D341Med (cell line): ENCODE data around the gene LSM8.
"Not testable (repeated sequence)": the region's sequence is repeated elsewhere in the genome, so short reads cannot be mapped to it uniquely, and the experiment has no call there.

ENCODE experiments used
- DNase-seq: peaks from one replicate; pipeline ENCODE4 v3.0.0; 2012; ENCODE audit warnings: low spot score

LSM8 gene

DNA sequence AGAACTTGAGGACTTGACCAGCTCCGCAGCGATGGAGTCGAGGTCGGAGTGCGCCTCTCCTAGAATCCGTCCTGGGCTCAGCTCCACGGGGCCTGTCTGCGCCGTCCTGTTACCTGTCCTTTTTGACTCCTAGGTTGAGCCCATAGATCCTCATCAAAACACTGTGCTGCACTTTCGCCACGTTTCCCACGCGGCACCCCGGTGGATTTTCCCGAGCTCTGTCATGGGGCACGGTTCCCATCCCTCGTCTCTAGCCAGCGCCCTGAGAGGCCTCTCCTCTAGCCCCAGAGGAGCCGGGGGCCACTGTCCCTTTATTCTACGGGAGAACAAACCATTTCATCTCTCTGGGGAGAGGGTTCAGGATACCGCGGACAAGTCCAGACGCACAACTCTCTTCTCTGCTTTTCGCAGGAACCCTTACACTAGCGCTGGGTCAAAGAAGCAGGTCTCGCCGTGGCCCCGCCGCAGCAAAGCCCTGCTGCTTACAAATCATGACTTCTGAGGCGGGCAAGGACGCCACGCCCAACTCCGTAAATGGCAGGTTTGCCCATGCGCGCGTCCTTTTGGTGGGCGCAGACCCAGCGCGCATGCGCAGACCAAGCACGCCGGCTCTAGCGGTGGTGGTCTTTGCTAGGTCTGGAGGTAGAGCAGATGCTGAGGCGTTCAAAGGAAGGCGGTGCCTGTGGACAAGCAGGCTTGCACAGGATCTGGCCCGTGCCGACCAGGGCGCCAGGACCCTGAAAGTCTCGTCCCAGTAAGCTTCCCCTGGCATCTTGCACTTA is 30.3 kb downstream of the LSM8 start:
- no peak for DNase-seq

DNA sequence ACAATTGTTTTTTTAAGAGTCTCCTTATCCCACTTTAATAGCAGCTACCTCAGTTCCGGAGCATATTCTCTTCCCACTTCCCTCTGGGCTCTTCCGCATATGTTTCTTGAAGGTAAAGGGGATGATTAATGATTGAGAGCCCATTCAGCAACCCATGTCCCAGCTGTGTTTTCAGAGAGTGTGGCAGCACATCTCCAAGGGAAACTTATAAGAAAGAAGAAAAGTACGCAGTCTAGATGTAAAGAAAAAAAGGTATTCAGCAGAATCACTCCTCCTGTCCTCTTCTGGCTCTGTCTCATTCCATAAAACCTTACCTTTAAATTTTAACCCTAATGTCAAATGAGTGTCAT is 30.8 kb downstream of the LSM8 start:
- no peak for DNase-seq

DNA sequence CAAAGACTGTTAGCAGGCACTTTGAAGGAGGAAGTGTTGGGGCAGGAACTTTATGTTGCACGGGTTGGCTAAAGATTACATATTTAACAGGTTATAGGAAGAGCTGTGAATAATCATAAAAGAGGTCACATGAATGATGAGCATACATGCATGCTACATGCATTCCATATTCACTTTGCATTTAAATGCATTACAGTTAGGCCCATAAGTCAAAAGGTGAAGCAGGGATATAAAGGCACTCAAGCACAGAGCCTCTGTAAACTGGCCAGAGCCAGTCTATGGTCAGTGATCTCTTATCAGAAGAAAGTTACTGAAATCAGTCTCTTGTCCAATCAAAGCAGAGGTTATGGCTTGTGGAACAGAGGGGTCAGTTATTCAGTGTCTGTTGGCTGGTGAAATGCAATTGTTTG is 33.3 kb downstream of the LSM8 start:
- DNase-seq: no peak

DNA sequence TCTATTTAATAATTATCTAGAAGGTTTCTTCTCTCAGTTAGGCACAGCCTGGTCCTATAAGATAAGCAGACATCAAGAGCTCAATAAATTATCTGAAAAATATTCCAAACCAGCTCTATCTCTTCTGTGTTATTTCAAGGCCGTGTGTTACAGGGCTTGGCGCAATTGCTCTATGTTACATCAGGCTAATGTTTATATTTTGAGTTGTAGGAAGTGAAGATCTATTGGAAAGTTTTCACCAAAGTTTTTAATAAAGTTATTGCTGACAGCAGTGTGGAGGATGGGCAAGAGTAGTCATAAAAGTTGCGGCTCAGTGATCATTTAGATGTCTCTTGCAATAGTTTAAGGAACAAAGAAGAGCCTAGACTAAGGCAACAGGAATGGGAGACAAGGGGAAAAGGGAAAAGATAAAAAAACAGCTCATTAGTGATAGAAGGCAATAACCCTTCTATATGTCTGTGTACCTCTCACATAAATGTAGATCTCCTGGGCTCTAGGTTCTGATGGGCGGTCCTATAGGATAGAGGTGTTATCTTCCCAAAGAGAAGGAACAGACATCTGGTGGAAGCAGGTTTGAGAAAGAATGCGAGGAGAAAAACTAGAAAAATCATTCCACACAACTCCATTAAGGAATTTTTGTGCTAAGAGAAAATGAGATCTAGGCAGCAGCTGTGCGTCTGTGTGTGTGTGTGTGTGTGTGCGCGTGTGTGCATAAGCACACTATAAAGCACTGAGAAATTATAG is 34.6 kb downstream of the LSM8 start:
- no peak for DNase-seq

DNA sequence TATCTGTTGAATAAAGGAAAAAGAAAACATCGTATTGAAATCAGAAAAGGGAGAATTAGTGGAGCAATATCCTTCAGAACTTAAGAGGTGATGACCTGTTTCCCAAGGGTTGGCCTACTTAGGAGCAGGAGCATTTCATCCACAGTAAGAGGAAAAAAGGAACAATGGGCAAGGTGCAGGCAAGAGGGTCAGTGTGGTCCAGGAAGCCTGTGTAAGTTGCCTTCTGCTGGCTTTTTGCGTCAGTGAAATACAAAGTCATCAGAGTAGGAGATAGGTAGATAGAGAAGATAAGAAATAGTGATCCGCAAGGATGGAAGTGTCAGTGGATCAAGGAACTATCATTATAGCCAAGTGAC is 35.2 kb downstream of the LSM8 start:
- DNase-seq: no peak

DNA sequence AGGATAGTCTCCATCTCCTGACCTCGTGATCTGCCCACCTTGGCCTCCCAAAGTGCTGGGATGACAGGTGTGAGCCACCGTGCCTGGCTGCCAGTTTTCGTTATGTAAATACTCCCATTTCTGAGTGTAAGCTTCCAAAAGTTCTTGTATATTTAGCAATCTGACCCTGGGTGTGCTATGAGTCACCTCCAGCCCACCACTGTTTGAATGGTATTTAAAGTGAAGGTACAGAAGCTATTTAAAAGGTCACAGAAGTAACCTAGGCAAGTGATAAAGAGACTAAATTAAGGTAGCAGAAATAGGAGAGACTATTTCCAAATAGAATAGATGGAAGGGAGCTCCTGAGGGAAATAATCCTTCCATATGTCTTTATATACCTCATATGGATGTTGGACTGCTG is 36.6 kb downstream of the LSM8 start:
- DNase-seq: no peak

DNA sequence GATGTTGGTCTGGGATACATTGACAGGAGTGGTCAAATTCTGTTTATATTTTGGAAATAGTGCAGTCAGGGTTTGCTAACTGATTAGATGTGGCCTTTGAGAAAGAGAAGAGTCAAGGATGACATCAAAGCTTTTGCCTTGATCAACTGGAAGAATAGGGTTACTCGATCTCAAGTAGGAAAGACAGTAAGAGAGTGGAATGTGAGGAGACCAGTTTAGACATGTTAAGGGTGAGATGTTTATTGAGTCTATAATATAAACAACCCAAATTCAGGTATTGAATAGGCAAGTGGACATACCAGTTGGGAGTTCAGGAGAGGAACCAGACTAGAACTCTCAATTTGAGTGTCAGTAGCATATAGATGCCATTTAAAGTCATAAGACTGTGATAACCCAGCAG is 38.6 kb downstream of the LSM8 start:
- DNase-seq: no peak

DNA sequence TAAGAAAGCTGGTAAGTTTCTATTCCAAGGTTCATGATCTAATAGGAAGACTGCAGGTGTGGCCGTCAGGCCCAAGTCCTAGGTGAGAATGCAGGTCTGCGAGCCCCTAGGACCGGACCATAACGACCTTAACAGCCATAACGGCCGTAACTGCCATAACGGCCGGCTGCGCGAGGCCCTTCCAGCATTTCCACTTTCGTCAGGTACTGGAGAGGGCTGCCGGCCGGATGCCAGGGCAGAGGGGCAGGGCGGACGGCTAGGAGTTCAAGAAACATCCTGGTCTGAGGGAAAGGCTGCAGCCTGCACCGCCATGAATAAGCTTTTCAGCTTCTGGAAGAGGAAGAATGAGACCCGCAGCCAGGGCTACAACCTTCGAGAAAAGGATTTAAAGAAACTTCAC is 40.6 kb downstream of the LSM8 start, which contains the start of gene ANKRD7:
ANKRD7 (plus strand) TSS at position 184 of the 400 bp plus-strand sequence; CDS start at position 311, 127 bp downstream.
- DNase-seq: no peak

DNA sequence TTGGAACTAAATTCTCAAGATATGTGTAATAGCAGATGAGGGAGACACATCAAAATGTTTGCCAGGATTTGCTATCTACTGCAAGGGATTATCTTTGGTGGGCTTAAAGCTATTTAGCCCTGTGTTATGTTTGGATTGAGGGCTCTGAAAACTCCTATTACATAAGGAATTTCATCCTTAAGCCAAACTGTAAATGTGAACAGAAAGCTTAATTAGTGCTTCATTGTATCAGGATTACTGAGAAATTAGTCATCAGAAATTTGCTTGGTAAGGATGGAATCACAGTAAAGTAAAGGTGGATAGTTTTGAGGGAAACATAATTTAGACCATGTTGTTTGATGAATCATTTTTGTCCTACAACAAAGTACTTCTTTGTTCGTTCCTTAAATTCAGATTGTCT is 48.9 kb downstream of the LSM8 start:
- peak; percentile 30 for DNase-seq

DNA sequence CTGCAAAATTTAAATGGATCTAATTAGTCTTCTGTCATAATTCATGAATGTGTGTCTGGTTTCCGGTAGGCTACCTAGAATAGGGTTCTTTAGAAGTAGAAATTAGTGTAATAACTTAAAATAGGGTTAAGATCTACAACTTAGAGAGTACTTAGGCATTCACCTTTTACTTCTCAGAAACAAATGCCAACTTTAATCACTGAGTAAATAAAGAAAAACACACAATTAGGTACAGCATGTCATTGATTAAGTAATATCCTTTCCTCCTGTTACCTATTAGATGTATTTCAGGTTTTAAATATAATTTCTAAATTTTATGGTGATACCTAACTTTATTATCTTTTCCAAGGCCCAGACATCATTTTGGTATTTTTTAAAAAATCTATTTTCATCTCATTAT is 49.8 kb downstream of the LSM8 start:
- DNase-seq: no peak

DNA sequence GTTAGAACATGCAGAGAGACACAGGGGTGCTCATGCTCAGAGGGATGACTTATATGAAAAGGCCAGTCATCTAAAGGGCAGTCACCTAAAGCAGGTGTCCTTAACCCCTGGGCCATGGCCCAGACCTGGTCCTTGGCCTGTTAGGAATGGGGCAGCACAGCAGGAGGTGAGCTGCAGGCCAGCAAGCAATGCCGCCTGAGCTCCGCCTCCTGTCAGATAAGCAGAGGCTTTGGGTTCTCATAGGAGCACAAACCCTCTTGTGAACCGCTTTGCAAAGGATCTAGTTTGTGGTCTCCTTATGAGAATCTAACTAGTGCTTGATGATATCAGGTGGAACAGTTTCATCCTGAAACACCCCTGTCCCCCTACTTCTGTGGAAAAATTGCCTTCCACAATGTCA is 55.0 kb downstream of the LSM8 start:
- no peak for DNase-seq

DNA sequence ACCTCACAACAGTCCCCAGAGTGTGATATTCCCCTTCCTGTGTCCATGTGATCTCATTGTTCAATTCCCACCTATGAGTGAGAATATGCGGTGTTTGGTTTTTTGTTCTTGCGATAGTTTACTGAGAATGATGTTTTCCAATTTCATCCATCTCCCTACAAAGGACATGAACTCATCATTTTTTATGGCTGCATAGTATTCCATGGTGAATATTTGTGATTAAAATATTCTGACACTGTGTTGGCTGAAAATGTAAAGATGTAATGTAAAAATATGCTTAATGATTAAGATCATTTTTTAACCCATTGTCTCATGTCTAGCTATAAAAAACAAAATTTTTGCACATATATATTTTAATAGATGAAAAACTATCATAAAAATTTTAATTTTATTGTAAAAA is 56.4 kb downstream of the LSM8 start:
- DNase-seq: not testable (repeated sequence)
